K562 (cell line): ENCODE measurements around the gene KATNAL1.

Experiments used
- ATF2 ChIP-seq: sonication (generic); formaldehyde crosslinking; IDR thresholded peaks from 2 replicates; pipeline ENCODE4 v1.8.1; 2022; ENCODE audit warnings: missing genetic modification reagents
- CBX3 ChIP-seq, 2 experiments: IDR thresholded peaks; 1 replicate in 1 of 2; 2 replicates in 1 of 2; pipeline ENCODE4 v1.6.1; 2012; ENCODE audit warnings: inconsistent platforms in 2 of 2, low read length in 2 of 2, borderline replicate concordance in 1 of 2, control low read depth in 1 of 2
- CHD2 ChIP-seq: IDR thresholded peaks from 2 replicates; pipeline ENCODE4 v1.6.1; 2011; ENCODE audit warnings: low read depth, low read length
- CTCF ChIP-seq, 3 experiments: IDR thresholded peaks in 2 of 3; conservative IDR thresholded peaks in 1 of 3; 2 replicates each; pipeline ENCODE4 v1.5.1; 2011 to 2012; ENCODE audit warnings: low read length in 3 of 3, mild to moderate bottlenecking in 3 of 3, control low read depth in 2 of 3, improper control_type of control experiment in 1 of 3, inconsistent platforms in 1 of 3, low read depth in 1 of 3, mixed read lengths in 1 of 3, moderate library complexity in 1 of 3; ENCODE audit not compliant: insufficient read depth in 2 of 3
- EZH2 ChIP-seq: IDR thresholded peaks from 2 replicates; pipeline ENCODE4 v1.6.1; 2012; ENCODE audit warnings: low read depth, mild to moderate bottlenecking, inconsistent platforms, low read length, borderline replicate concordance
- GATAD2B ChIP-seq: fragments of 450-650 bp; IDR thresholded peaks from 2 replicates; pipeline ENCODE4 v1.6.1; 2017; ENCODE audit warnings: mild to moderate bottlenecking, borderline replicate concordance
- HDGF ChIP-seq: fragments of 450-650 bp; IDR thresholded peaks from 2 replicates; pipeline ENCODE4 v1.6.1; 2016
- NFYB ChIP-seq: IDR thresholded peaks from 2 replicates; pipeline ENCODE4 v1.6.1; 2011; ENCODE audit warnings: mild to moderate bottlenecking, moderate library complexity; ENCODE audit not compliant: insufficient read length; ENCODE audit errors: extremely low read depth
- POLR2AphosphoS5 ChIP-seq: IDR thresholded peaks from 2 replicates; pipeline ENCODE4 v1.6.1; 2011; ENCODE audit warnings: mild to moderate bottlenecking, low read depth, low read length, moderate library complexity; ENCODE audit not compliant: control insufficient read depth, insufficient read depth
- RAD21 ChIP-seq, 2 experiments: fragments of 250-450 bp in 1 of 2; fragments of 450-650 bp in 1 of 2; sonication (Bioruptor Pico) in 1 of 2; formaldehyde crosslinking in 1 of 2; IDR thresholded peaks in 1 of 2; conservative IDR thresholded peaks in 1 of 2; 2 replicates each; pipeline versions ENCODE4 v1.4.0 to v1.8.0; 2020 to 2022; ENCODE audit warnings: mild to moderate bottlenecking in 2 of 2, moderate library complexity in 1 of 2
- SIRT6 ChIP-seq: IDR thresholded peaks from one replicate; pipeline ENCODE4 v1.6.1; 2012; ENCODE audit warnings: low read depth, mild to moderate bottlenecking, control low read depth, inconsistent platforms, low read length, moderate library complexity
- U2AF2 ChIP-seq: fragments of 200-400 bp; formaldehyde crosslinking; optimal IDR thresholded peaks from 2 replicates; pipeline ENCODE3; 2017; ENCODE audit warnings: low read depth, mild to moderate bottlenecking, low read length
- YY1 ChIP-seq, 3 experiments: IDR thresholded peaks; 2 replicates each; pipeline ENCODE4 v1.6.1; 2011; ENCODE audit warnings: low read length in 2 of 3, mild to moderate bottlenecking in 2 of 3, moderate library complexity in 2 of 3, borderline replicate concordance in 1 of 3, control low read depth in 1 of 3, low read depth in 1 of 3; ENCODE audit not compliant: insufficient read depth in 3 of 3, insufficient replicate concordance in 2 of 3, control insufficient read depth in 1 of 3, insufficient read length in 1 of 3; ENCODE audit errors: extremely low read depth in 1 of 3
- ZNF263 ChIP-seq: sonication (generic); formaldehyde crosslinking; IDR thresholded peaks from 2 replicates; pipeline ENCODE4 v1.8.0; 2022; ENCODE audit warnings: mild to moderate bottlenecking, missing genetic modification reagents, borderline replicate concordance

GRCh38 chr13:30312904-30313303 is 5.6 kb upstream of the KATNAL1 start:
- no peak for TF ChIP-seq CHD2
- no peak for TF ChIP-seq POLR2AphosphoS5
- TF ChIP-seq EZH2, result no peak
- no peak for TF ChIP-seq CTCF (IDR thresholded peaks at IDR 0.05 in 2 of 3, conservative IDR thresholded peaks at IDR 0.05 in 1 of 3; ENCODE audit: insufficient read depth in 2 of 3, low read depth in 1 of 3, low read length in 3 of 3)
- TF ChIP-seq RAD21 (CRISPR knock-in tag; conservative IDR thresholded peaks at IDR 0.05 in 1 of 2, IDR thresholded peaks at IDR 0.05 in 1 of 2), result no peak
- TF ChIP-seq U2AF2, result no peak
- TF ChIP-seq NFYB, result no peak
- no peak for TF ChIP-seq ATF2
- TF ChIP-seq ZNF263 (CRISPR knock-in tag), result no peak
- TF ChIP-seq GATAD2B, result no peak
- TF ChIP-seq SIRT6, result no peak
- no peak for TF ChIP-seq HDGF
- no peak for TF ChIP-seq YY1 (IDR thresholded peaks at IDR 0.05; ENCODE audit: borderline replicate concordance in 1 of 3, control insufficient read depth in 1 of 3, extremely low read depth in 1 of 3, insufficient read depth in 3 of 3, insufficient read length in 1 of 3, insufficient replicate concordance in 2 of 3, low read depth in 1 of 3, low read length in 2 of 3)
- TF ChIP-seq CBX3 (IDR thresholded peaks at IDR 0.05; ENCODE audit: borderline replicate concordance in 1 of 2, low read length in 2 of 2), result no peak
